NCI-H748 (cell line): ENCODE measurements around the gene RICTOR.

Source experiments
- DNase-seq: peaks from one replicate; lab custom pipeline; 2025; ENCODE audit not compliant: unreplicated experiment; lab: John Stamatoyannopoulos, UW

The RICTOR gene, protein sequence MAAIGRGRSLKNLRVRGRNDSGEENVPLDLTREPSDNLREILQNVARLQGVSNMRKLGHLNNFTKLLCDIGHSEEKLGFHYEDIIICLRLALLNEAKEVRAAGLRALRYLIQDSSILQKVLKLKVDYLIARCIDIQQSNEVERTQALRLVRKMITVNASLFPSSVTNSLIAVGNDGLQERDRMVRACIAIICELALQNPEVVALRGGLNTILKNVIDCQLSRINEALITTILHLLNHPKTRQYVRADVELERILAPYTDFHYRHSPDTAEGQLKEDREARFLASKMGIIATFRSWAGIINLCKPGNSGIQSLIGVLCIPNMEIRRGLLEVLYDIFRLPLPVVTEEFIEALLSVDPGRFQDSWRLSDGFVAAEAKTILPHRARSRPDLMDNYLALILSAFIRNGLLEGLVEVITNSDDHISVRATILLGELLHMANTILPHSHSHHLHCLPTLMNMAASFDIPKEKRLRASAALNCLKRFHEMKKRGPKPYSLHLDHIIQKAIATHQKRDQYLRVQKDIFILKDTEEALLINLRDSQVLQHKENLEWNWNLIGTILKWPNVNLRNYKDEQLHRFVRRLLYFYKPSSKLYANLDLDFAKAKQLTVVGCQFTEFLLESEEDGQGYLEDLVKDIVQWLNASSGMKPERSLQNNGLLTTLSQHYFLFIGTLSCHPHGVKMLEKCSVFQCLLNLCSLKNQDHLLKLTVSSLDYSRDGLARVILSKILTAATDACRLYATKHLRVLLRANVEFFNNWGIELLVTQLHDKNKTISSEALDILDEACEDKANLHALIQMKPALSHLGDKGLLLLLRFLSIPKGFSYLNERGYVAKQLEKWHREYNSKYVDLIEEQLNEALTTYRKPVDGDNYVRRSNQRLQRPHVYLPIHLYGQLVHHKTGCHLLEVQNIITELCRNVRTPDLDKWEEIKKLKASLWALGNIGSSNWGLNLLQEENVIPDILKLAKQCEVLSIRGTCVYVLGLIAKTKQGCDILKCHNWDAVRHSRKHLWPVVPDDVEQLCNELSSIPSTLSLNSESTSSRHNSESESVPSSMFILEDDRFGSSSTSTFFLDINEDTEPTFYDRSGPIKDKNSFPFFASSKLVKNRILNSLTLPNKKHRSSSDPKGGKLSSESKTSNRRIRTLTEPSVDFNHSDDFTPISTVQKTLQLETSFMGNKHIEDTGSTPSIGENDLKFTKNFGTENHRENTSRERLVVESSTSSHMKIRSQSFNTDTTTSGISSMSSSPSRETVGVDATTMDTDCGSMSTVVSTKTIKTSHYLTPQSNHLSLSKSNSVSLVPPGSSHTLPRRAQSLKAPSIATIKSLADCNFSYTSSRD (N-terminal part only)

DNA sequence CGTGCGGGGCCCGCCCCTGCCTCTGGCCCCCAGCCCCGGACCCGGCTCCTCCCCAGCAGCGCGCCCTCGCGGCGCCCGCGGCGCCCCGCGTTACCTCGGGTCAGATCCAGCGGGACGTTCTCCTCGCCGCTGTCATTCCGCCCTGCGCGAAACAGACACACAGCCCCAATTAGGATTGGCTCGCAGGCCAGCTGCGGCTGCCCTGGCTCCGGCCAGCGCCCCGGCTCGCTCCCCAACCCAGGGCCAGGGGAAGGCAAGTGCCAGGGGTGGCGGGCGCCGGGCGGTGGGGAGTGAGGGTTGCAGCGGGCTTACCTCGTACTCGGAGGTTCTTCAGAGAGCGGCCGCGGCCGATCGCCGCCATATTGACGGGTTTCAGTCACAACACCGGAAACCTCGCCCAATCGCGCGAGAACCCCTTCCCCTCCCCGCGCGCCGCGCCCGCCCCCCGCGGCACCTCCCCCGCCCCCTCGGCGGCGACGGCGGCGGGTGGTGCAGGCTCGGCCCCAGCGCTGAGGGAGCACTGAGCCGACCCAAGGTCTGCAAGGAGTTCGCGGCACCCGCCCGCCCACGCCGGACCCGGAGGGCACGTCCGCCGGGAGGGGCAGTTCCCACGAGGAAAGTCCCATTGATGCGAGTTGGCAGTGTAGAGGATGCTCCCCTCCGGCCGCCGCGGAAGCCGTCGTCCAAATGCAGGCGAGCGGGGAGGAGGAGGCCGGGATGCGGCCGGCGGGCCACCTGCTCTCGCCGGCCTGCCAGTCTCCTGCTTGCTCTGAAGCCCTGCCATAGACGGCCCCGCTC is at the start of gene RICTOR:
Gene RICTOR, minus strand, starts transcription at position 383 of the 798 bp plus-strand sequence. Its CDS starts 22 bp downstream, at position 361.
- DNase-seq = peak; percentile 98

DNA sequence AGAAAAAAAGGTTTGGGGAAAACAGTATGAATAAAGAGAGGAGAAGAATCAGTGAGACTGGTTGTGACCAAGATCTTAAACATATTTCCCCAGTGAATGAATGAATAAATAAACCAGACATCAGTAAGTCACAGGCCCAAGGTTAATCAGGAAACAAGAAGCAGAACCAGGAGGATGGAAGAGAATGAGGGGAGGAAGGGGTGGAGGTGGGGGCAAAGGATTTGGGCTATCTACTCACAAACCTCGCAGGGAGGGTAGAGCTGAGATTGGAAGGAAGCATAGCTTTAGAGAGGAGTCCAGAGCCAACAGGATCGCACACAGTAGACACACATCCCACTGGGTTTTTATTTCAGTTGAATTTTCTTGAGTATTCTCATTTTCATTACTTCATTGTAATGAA is 47.7 kb upstream of the RICTOR start:
- no peak for DNase-seq

- no peak for DNase-seq
Measured at GRCh38 chr5:39121315-39121714, 47.1 kb upstream of the RICTOR start.

DNA sequence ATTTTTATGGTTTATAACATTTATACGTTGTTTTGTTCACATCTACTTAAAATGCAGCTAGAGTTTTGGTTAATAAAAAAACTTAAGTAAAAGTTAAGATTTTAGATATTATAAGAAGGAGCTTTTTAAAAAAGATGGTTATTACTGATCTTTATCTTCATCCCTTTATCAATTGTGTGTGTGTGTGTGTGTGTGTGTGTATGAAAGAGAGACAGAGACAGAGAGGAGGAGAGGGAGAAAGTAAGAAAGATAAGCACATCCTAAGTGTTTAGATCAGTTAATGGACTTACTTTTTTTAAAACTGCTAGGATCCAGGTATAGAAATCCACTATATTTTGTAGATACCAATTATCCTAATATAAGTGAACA is 45.8 kb upstream of the RICTOR start:
- DNase-seq = no peak

DNA sequence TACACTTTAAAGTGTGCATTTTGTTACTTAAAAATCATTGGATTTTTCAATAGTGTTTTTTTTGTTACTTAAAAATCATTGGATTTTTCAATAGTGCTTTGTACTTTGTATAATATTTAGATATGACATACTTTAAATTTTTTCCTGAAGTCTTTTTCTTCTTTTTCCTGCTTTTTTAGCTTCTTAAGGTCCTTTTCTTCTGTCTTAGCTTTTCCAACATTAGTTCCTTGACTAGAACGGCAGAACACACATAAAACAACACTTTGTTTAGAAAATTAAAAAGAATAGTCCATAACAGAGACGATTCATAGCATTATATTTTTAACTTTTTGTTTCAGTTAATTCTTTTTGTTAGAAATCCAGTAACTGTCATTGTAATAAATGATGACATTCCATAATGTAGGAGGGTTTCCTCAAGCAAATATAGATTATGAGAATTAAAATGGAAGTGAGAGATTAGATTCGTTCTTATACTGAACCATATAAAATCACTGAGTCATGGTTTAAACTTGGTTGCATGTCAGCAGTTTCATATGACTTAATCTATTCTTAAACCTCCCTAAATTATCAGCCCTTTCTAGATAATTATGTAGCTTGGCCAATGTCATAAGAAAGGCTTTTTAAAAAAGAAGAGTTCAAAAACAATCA is 45.3 kb upstream of the RICTOR start:
- DNase-seq = no peak

- DNase-seq = no peak
Measured at GRCh38 chr5:39118638-39119037, 44.4 kb upstream of the RICTOR start.

- DNase-seq = no peak
Measured at GRCh38 chr5:39117401-39117800, 43.2 kb upstream of the RICTOR start.

GRCh38 chr5:39116344-39117170 is 42.4 kb upstream of the RICTOR start:
- DNase-seq = no peak

- DNase-seq = no peak
Measured at GRCh38 chr5:39115644-39116343, 41.6 kb upstream of the RICTOR start.

DNA sequence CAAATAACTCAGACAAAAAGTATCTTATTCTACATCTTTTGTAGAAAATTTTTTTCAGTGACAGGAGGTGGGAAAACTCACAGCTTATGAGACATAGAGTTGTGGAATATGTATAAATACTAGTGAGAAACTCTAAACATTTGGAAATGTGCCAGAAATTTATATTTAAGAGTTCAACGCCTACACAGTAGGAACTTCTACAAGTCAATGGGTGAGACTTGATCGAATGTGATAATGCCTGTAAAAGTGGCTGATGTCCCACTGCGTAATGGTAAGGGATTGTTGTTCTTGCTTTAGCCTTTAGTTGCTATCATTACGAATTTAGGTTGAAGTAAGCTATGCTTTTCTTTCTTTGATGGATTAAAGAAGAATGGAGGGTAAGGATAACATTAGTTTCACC is 40.0 kb upstream of the RICTOR start:
- no peak for DNase-seq

DNA sequence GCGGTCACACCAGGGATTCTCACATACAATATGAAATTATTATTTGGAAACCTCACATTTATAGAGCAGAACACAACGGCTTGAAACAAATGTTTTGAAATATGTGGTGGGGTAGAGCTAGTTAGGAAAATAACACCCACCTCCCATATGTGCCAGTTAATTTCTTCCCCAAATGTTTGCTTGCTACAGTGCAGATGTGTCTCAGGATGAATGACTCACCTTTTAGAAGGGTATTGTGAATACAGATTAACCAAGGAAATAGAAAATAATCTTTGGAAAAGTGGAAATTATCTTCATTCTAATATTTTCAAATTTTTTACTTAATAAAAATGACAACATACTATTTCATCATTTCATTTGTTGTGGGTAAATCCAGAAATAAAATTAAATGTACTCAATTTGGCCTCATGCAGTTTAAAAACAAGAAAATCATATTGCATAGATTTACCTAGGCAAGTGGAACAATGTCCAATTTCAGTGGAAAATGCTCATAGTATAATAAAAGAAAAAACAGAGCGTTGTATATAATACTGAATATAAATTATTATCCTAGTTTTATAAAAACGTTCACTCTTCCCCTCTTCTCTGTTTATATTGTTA is 39.3 kb upstream of the RICTOR start:
- DNase-seq = no peak

- no peak for DNase-seq
Measured at GRCh38 chr5:39109606-39110005, 35.4 kb upstream of the RICTOR start.

DNA sequence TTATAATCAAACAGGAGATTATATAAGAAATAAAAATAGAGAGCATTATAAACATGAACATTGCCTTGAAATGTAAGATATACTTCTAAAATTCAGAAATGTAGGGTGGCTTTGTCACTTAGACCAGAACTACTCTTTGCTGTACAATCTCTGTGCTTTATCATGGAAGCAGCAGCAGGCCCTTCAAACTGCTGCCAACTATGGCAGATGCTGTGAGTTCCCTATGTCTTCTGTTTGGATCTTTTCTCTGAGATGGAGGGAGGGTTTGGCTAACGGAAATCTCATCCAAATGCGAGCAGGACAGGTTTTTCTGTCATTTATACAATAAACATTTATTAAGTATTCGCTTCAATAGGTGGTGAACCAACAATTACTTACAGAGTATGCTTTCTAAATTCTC is 34.8 kb upstream of the RICTOR start:
- DNase-seq = no peak

- no peak for DNase-seq
Measured at GRCh38 chr5:39107350-39107749, 33.2 kb upstream of the RICTOR start.

DNA sequence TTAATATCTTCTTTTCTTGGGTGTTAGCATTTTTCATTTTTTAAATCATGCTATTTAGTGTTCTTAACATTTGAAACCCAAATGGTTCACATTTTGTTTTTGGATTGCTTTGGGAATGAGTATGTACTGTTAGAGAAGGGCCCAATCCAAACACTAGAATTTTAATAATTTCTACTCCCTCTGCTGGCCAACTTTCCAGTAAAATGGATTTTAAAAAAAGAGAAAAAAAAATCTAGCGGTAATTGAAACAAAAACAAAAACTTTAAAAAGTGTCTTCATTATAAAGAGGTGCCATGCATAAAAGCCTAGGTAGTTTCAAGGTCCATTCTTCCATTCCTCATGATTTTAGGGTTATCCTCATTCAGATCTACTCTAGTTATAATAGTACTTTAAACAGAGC is 32.1 kb upstream of the RICTOR start:
- DNase-seq = no peak

GRCh38 chr5:39104221-39104620 is 30.0 kb upstream of the RICTOR start:
- DNase-seq = no peak

GRCh38 chr5:39102684-39103155 is 28.5 kb upstream of the RICTOR start:
- DNase-seq = no peak

GRCh38 chr5:39100851-39101396 is 26.7 kb upstream of the RICTOR start:
- peak; percentile 49 for DNase-seq
